Trophoblast cell (in vitro differentiated cells and primary cell): ENCODE results near the gene EPN2.

Experiments used
- DNase-seq, 2 donors: peaks; one replicate each; pipeline ENCODE4 v3.0.0-alpha.2; 2016
- H2AFZ ChIP-seq: 2 replicates; pipeline ENCODE4 v1.6.1; 2013; ENCODE audit warnings: low read length, moderate library complexity, mild to moderate bottlenecking; ENCODE audit not compliant: insufficient read depth, poor library complexity
- H2AK5ac ChIP-seq: 2 replicates; pipeline ENCODE4 v1.6.1; 2013; ENCODE audit warnings: mild to moderate bottlenecking, low read length
- H2BK120ac ChIP-seq: 2 replicates; pipeline ENCODE4 v1.6.1; 2013; ENCODE audit warnings: low read length, mild to moderate bottlenecking, moderate library complexity; ENCODE audit not compliant: insufficient read depth, poor library complexity
- H2BK12ac ChIP-seq: 2 replicates; pipeline ENCODE4 v1.6.1; 2013; ENCODE audit warnings: mild to moderate bottlenecking, low read length, moderate library complexity
- H2BK5ac ChIP-seq: 2 replicates; pipeline ENCODE4 v1.6.1; 2013; ENCODE audit warnings: low read length, low read depth, moderate library complexity, mild to moderate bottlenecking; ENCODE audit not compliant: poor library complexity
- H3K14ac ChIP-seq: 2 replicates; pipeline ENCODE4 v1.6.1; 2013; ENCODE audit warnings: mild to moderate bottlenecking, low read length
- H3K18ac ChIP-seq: 2 replicates; pipeline ENCODE4 v1.6.1; 2013; ENCODE audit warnings: mild to moderate bottlenecking, low read length
- H3K23ac ChIP-seq: 2 replicates; pipeline ENCODE4 v1.6.1; 2013; ENCODE audit warnings: low read length
- H3K27ac ChIP-seq: 2 replicates; pipeline ENCODE4 v1.5.1; 2013; ENCODE audit warnings: low read depth, mild to moderate bottlenecking, inconsistent platforms, low read length, moderate library complexity
- H3K27me3 ChIP-seq: 2 replicates; pipeline ENCODE4 v1.6.1; 2013; ENCODE audit warnings: inconsistent platforms, mild to moderate bottlenecking, low read length, moderate library complexity; ENCODE audit not compliant: insufficient read depth
- H3K36me3 ChIP-seq, 2 experiments: 1 replicate in 1 of 2; 2 replicates in 1 of 2; pipeline ENCODE4 v1.6.1; 2013; ENCODE audit warnings: low read length in 2 of 2, mild to moderate bottlenecking in 2 of 2, moderate library complexity in 1 of 2; ENCODE audit not compliant: insufficient read depth in 2 of 2, control insufficient read depth in 1 of 2
- H3K4ac ChIP-seq: 2 replicates; pipeline ENCODE4 v1.6.1; 2013; ENCODE audit warnings: low read depth, mild to moderate bottlenecking, low read length, moderate library complexity
- H3K4me1 ChIP-seq, 2 experiments: 1 replicate in 1 of 2; 2 replicates in 1 of 2; pipeline ENCODE4 v1.6.1; 2013; ENCODE audit warnings: low read length in 2 of 2, mild to moderate bottlenecking in 2 of 2, moderate library complexity in 1 of 2; ENCODE audit not compliant: insufficient read depth in 2 of 2, control insufficient read depth in 1 of 2
- H3K4me2 ChIP-seq: 2 replicates; pipeline ENCODE4 v1.6.1; 2013; ENCODE audit warnings: inconsistent platforms, mild to moderate bottlenecking, low read length, moderate library complexity
- H3K4me3 ChIP-seq: 2 replicates; pipeline ENCODE4 v1.5.1; 2013; ENCODE audit warnings: mild to moderate bottlenecking, low read depth, low read length, inconsistent platforms
- H3K79me1 ChIP-seq: one replicate; pipeline ENCODE4 v1.6.1; 2013; ENCODE audit warnings: low read length
- H3K79me2 ChIP-seq: 2 replicates; pipeline ENCODE4 v1.6.1; 2013; ENCODE audit warnings: low read length, mild to moderate bottlenecking; ENCODE audit not compliant: control insufficient read depth, insufficient read depth, poor library complexity
- H3K9ac ChIP-seq: 2 replicates; pipeline ENCODE4 v1.6.1; 2013; ENCODE audit warnings: mild to moderate bottlenecking, low read length
- H3K9me3 ChIP-seq: 2 replicates; pipeline ENCODE4 v1.6.1; 2013; ENCODE audit warnings: low read depth, mild to moderate bottlenecking, control low read depth, inconsistent platforms, low read length; ENCODE audit not compliant: insufficient read depth
- H4K12ac ChIP-seq: 2 replicates; pipeline ENCODE4 v1.6.1; 2013; ENCODE audit warnings: low read depth, mild to moderate bottlenecking, low read length, moderate library complexity
- H4K8ac ChIP-seq: 2 replicates; pipeline ENCODE4 v1.6.1; 2013; ENCODE audit warnings: low read depth, mild to moderate bottlenecking, low read length, moderate library complexity
- H4K91ac ChIP-seq: one replicate; pipeline ENCODE4 v1.6.1; 2013; ENCODE audit warnings: low read depth, mild to moderate bottlenecking, low read length, moderate library complexity
- WGBS: extraction: QIAGEN DNeasy Blood & Tissue Kit; methylation state at CpG from one replicate; pipeline ENCODE4 v1.1.7; 2013; ENCODE audit warnings: missing lambda C conversion rate; ENCODE audit not compliant: insufficient read length, insufficient coverage; ENCODE audit errors: extremely low coverage; 5-methylcytosine and 5-hydroxymethylcytosine counted together

Gene EPN2

GRCh38 chr17:19248151-19248927, 11.2 kb downstream of the EPN2 start:
- Histone ChIP-seq H3K9me3 (no peaks in the 10 kb centered on the region), H3K36me3 (peaks cover 1 to 2% of the 10 kb centered on the region in 2 experiments), H3K4me2 (no peak overlapping the region), H3K4me1 (peaks cover 15 to 17% of the 10 kb centered on the region in 2 experiments), H2BK120ac (no peak overlapping the region), H2AK5ac (no peak overlapping the region), H3K14ac (no peak overlapping the region), H4K91ac (no peak overlapping the region), H2AFZ (no peak overlapping the region), H2BK12ac (no peak overlapping the region), H2BK5ac (no peak overlapping the region), H4K12ac (no peak overlapping the region), H3K9ac (no peak overlapping the region), H3K4ac (peak overlapping the region; percentile 49), H3K79me2 (peaks cover 11% of the 10 kb centered on the region), H3K4me3 (no peak overlapping the region), H3K18ac (peak overlapping the region; percentile 3), H3K79me1 (no peaks in the 10 kb centered on the region), H3K27me3 (no peaks in the 10 kb centered on the region), H3K27ac (peak overlapping the region; percentile 15), H4K8ac (no peak overlapping the region), H3K23ac (no peak overlapping the region)
- peak in 1 of 2 donors; percentile 43 for DNase-seq
- no CpG with 5 or more reads among the region's 4 CpGs for WGBS

- H2BK120ac ChIP-seq: no peak overlapping the region
- H4K12ac ChIP-seq: no peak overlapping the region
- H3K27ac ChIP-seq: no peak overlapping the region
- no peak overlapping the region for H3K4me2 ChIP-seq
- no peaks in the 10 kb centered on the region for H3K79me1 ChIP-seq
- H3K4me3 ChIP-seq: no peak overlapping the region
- H3K27me3 ChIP-seq: no peaks in the 10 kb centered on the region
- H3K23ac ChIP-seq: no peak overlapping the region
- H3K4me1 ChIP-seq: peaks cover 15 to 17% of the 10 kb centered on the region in 2 experiments
- H3K79me2 ChIP-seq: peaks cover 8% of the 10 kb centered on the region
- H3K9ac ChIP-seq: no peak overlapping the region
- no peak overlapping the region for H3K14ac ChIP-seq
- H2BK12ac ChIP-seq: no peak overlapping the region
- no peak overlapping the region for H4K91ac ChIP-seq
- no peak overlapping the region for H2AFZ ChIP-seq
- no peak overlapping the region for H2AK5ac ChIP-seq
- WGBS: no CpG with 5 or more reads among the region's 7 CpGs
- H2BK5ac ChIP-seq: no peak overlapping the region
- DNase-seq: peak; percentile 36 to 54
- no peak overlapping the region for H4K8ac ChIP-seq
- H3K36me3 ChIP-seq: peaks cover 1 to 2% of the 10 kb centered on the region in 2 experiments
- H3K9me3 ChIP-seq: no peaks in the 10 kb centered on the region
- peak overlapping the region; percentile 24 for H3K4ac ChIP-seq
- H3K18ac ChIP-seq: peak overlapping the region; percentile 3
Observed at GRCh38 chr17:19248928-19249574, 11.9 kb downstream of the EPN2 start.

- no peak overlapping the region for H3K23ac ChIP-seq
- no peak overlapping the region for H2AFZ ChIP-seq
- no peak for DNase-seq
- H3K27ac ChIP-seq: no peak overlapping the region
- no peak overlapping the region for H2BK120ac ChIP-seq
- H3K27me3 ChIP-seq: no peaks in the 10 kb centered on the region
- no peaks in the 10 kb centered on the region for H3K9me3 ChIP-seq
- H3K4me1 ChIP-seq: peaks cover 15 to 20% of the 10 kb centered on the region in 2 experiments
- no peak overlapping the region for H4K8ac ChIP-seq
- H4K91ac ChIP-seq: no peak overlapping the region
- no CpG with 5 or more reads among the region's 7 CpGs for WGBS
- H3K18ac ChIP-seq: no peak overlapping the region
- H3K36me3 ChIP-seq: peaks cover 1 to 2% of the 10 kb centered on the region in 2 experiments
- no peak overlapping the region for H3K4me3 ChIP-seq
- no peaks in the 10 kb centered on the region for H3K79me1 ChIP-seq
- H3K9ac ChIP-seq: no peak overlapping the region
- no peak overlapping the region for H2BK5ac ChIP-seq
- H3K4ac ChIP-seq: peak overlapping the region; percentile 24
- H3K4me2 ChIP-seq: no peak overlapping the region
- no peak overlapping the region for H4K12ac ChIP-seq
- H2BK12ac ChIP-seq: no peak overlapping the region
- H2AK5ac ChIP-seq: no peak overlapping the region
- H3K79me2 ChIP-seq: peaks cover 8% of the 10 kb centered on the region
- H3K14ac ChIP-seq: no peak overlapping the region
Observed at GRCh38 chr17:19249681-19250080, 12.5 kb downstream of the EPN2 start.

- Histone ChIP-seq H3K79me2 (peaks cover 4% of the 10 kb centered on the region), H4K12ac (no peak overlapping the region), H3K4ac (peak overlapping the region; percentile 25), H2AFZ (no peak overlapping the region), H4K8ac (no peak overlapping the region), H3K27ac (no peak overlapping the region), H2BK120ac (no peak overlapping the region), H4K91ac (no peak overlapping the region), H3K27me3 (no peaks in the 10 kb centered on the region), H3K9me3 (no peaks in the 10 kb centered on the region), H3K18ac (peak overlapping the region; percentile 7), H3K4me1 (peaks cover 15 to 23% of the 10 kb centered on the region in 2 experiments), H3K4me3 (no peak overlapping the region), H2BK12ac (no peak overlapping the region), H3K14ac (no peak overlapping the region), H3K36me3 (peaks cover 0 to 1% of the 10 kb centered on the region in 2 experiments), H3K23ac (no peak overlapping the region), H2BK5ac (no peak overlapping the region), H3K9ac (no peak overlapping the region), H3K79me1 (no peaks in the 10 kb centered on the region), H2AK5ac (no peak overlapping the region), H3K4me2 (no peak overlapping the region)
- whole genome bisulfite sequencing: no CpG with 5 or more reads among the region's 4 CpGs
- DNase-seq: no peak
Observed at GRCh38 chr17:19250421-19251173, 13.4 kb downstream of the EPN2 start.
